GM19395 (cell line): ENCODE results near the gene SLFN11.
A peak's percentile ranks its signal among the peaks of the same experiment; 100 is the strongest.
"Not testable (repeated sequence)": the region's sequence is repeated elsewhere in the genome, so short reads cannot be mapped to it uniquely, and the experiment has no call there.

Experiments
- ATAC-seq: cut with Tn5 transposase; IDR thresholded peaks from one replicate; pipeline ENCODE4 v1.9.1; 2021; ENCODE audit warnings: mild to moderate bottlenecking, moderate library complexity; ENCODE audit not compliant: unreplicated experiment

Gene SLFN11

GRCh38 chr17:35359398-35359797 is 14.0 kb downstream of the SLFN11 start:
- no peak for ATAC-seq

GRCh38 chr17:35352284-35352683 is 21.1 kb downstream of the SLFN11 start:
- ATAC-seq = no peak

GRCh38 chr17:35350493-35350892 is 22.9 kb downstream of the SLFN11 start:
- ATAC-seq = no peak

GRCh38 chr17:35345926-35346771 is 27.3 kb downstream of the SLFN11 start:
- no peak for ATAC-seq

- ATAC-seq = no peak
These were observed 27.9 kb downstream of the SLFN11 start for GRCh38 chr17:35345445-35345925.

GRCh38 chr17:35344262-35344661 is 29.2 kb downstream of the SLFN11 start:
- ATAC-seq = no peak

GRCh38 chr17:35342276-35342675 is 31.1 kb downstream of the SLFN11 start:
- no peak for ATAC-seq

- no peak for ATAC-seq
These were observed 31.9 kb downstream of the SLFN11 start for GRCh38 chr17:35341411-35341992.

GRCh38 chr17:35338230-35338629 is 35.2 kb downstream of the SLFN11 start:
- ATAC-seq = no peak

- no peak for ATAC-seq
These were observed 36.1 kb downstream of the SLFN11 start for GRCh38 chr17:35337364-35337763.

- ATAC-seq = not testable (repeated sequence)
These were observed 39.8 kb downstream of the SLFN11 start for GRCh38 chr17:35333578-35333977.

GRCh38 chr17:35322749-35323148 is 50.7 kb downstream of the SLFN11 start:
- no peak for ATAC-seq

GRCh38 chr17:35315971-35316370 is 57.5 kb downstream of the SLFN11 start:
- ATAC-seq = no peak

- ATAC-seq = no peak
These were observed 58.1 kb downstream of the SLFN11 start for GRCh38 chr17:35315283-35315682.

- no peak for ATAC-seq
These were observed 58.8 kb downstream of the SLFN11 start for GRCh38 chr17:35314415-35315216.

- ATAC-seq = no peak
These were observed 59.5 kb downstream of the SLFN11 start for GRCh38 chr17:35313875-35314409.

- peak; percentile 73 for ATAC-seq
These were observed 60.4 kb downstream of the SLFN11 start for GRCh38 chr17:35312790-35313711.

GRCh38 chr17:35312346-35312745 is 61.1 kb downstream of the SLFN11 start:
- ATAC-seq = no peak

GRCh38 chr17:35309345-35309744 is 64.1 kb downstream of the SLFN11 start:
- ATAC-seq = not testable (repeated sequence)
